ENCODE data around the gene CERT1.

CERT1 gene

DNA sequence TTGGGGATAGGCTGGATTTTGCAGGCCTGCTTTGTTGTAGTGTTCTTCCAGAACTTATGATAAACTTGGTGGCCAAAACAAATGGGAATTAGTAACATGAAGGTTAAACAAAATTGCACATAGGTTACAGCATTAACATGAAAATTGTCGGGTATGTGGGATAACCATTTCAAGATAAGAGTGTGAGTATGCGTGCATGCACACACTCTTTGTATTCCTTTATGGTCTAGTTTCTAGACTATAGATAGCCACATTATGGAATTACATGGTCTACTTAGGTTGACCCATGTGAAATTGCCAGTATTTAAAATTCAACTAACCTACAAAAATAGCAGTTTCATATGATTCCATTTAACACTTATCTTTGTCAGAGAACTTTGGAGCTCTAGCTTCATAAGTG lies 173.0 kb downstream of the CERT1 start:
- TF ChIP-seq, protein P1, sequence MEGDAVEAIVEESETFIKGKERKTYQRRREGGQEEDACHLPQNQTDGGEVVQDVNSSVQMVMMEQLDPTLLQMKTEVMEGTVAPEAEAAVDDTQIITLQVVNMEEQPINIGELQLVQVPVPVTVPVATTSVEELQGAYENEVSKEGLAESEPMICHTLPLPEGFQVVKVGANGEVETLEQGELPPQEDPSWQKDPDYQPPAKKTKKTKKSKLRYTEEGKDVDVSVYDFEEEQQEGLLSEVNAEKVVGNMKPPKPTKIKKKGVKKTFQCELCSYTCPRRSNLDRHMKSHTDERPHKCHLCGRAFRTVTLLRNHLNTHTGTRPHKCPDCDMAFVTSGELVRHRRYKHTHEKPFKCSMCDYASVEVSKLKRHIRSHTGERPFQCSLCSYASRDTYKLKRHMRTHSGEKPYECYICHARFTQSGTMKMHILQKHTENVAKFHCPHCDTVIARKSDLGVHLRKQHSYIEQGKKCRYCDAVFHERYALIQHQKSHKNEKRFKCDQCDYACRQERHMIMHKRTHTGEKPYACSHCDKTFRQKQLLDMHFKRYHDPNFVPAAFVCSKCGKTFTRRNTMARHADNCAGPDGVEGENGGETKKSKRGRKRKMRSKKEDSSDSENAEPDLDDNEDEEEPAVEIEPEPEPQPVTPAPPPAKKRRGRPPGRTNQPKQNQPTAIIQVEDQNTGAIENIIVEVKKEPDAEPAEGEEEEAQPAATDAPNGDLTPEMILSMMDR (IDR thresholded peaks at IDR 0.05): no peak

DNA sequence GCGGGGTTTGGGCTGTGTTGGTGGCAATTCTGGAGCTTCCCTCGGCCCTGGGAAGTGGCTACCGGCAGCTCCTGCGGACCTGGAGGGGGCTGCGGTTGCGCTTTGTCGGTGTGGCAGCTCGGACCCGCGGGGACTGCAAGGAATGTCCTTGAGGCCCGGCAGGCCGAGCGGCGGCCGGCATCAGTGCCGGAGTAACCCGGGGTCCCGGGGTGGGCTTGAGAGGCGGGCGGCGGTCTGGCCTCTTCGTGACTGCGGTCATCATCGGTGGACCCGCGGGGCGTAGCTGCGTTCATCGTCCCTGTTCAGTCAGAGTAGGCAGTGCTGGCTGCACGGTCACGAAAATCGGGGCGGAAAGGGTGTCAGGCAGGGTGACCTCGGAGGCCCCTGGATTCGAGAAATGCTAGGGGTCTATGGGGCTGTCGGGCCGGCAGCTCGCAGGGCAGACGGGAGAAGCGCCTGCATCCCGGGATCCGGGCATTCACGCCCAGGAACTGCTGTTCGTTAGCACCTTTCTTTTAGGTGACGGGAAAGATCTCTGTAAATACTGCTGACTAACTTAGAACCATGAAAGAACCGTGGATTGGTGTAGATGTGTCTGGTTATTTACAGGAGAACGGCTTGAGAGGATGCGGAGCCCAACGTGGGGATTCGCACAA lies 173.9 kb downstream of the CERT1 start:
- TF ChIP-seq, protein P1 (IDR thresholded peaks at IDR 0.05): no peak

DNA sequence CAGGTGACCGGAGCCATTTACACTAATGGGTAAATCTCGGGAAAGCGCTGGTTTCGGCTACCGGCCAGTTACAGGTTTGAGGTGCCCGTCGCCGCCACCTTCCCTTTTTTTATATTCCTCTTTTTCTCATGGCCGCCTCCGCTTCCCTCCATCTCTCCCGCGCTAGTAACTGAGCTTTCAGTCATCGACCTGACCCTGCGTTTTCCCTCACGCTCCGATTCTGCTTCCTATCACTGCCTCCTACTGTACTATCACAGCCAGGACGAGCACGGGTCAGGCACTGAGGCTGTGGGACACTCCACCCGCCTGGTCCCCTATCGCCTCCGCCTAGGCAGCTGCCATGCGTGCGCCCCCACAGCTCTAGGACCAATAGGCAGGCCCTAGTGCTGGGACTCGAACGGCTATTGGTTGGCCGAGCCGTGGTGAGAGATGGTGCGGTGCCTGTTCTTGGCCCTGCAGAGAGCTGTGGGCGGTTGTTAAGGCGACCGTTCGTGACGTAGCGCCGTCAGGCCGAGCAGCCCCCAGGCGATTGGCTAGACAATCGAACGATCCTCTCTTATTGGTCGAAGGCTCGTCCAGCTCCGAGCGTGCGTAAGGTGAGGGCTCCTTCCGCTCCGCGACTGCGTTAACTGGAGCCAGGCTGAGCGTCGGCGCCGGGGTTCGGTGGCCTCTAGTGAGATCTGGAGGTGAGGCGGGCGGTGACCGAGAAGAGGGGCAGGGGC lies 174.7 kb downstream of the CERT1 start, which contains the start of gene HMGCR:
TSS of gene HMGCR (plus strand) at position 606 of the 722 bp plus-strand sequence. CDS start 5,386 bp downstream, outside the sequence.
- TF ChIP-seq, protein P1 (IDR thresholded peaks at IDR 0.05): peak; percentile 20; the same call in 1 of the 2 replicates

DNA sequence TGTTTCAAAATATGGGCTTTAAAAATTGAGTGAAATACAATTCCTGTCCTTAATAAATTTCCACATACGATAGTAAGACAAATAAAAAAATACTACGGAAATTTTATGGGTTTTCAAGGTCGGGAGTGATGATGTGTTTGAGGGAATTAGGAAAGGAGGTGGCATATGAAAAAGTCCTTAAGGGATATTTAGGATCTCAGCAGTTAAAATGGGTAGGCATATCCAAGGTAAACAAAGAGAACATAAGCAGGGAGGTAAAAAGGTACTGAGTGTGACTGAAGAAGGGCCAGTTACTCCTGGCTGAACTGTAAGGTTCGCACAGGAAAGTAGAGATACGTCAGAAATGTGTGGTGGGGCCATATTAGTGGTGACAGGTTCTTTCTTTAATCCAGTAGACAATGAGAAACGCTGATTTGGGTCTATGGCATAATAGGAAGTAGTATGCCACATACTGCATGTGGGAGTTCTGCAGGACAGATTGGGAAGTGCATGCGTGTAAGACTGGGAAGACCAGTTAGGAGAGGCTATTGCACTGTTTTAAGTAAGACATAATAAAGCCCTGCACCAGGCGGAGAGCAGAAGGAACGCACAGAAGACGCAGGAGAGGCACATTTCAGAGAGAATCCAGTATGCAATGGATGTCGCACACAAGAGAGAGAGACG lies 175.3 kb downstream of the CERT1 start:
- TF ChIP-seq, protein P1 (IDR thresholded peaks at IDR 0.05): peak; percentile 31; the same call in 1 of the 2 replicates

DNA sequence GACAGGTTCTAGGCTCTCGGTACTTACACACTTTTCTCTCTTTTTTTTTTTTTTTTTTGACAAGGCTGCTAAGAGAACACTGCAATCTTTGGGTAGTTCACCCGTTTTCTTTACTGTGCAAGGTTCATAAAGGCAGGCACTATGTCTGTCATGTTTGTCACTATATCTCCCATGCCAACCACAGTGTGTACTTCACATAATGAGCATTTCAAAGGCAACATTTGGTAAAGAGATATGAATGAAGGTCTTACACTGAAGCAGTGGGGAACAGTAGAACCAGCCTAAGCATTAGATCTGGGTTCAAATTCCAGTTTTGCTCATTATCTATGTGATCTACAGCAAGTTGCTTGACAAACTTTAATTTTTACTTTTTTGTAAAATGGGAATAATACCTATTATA lies 175.9 kb downstream of the CERT1 start:
- TF ChIP-seq, protein P1 (IDR thresholded peaks at IDR 0.05): no peak

DNA sequence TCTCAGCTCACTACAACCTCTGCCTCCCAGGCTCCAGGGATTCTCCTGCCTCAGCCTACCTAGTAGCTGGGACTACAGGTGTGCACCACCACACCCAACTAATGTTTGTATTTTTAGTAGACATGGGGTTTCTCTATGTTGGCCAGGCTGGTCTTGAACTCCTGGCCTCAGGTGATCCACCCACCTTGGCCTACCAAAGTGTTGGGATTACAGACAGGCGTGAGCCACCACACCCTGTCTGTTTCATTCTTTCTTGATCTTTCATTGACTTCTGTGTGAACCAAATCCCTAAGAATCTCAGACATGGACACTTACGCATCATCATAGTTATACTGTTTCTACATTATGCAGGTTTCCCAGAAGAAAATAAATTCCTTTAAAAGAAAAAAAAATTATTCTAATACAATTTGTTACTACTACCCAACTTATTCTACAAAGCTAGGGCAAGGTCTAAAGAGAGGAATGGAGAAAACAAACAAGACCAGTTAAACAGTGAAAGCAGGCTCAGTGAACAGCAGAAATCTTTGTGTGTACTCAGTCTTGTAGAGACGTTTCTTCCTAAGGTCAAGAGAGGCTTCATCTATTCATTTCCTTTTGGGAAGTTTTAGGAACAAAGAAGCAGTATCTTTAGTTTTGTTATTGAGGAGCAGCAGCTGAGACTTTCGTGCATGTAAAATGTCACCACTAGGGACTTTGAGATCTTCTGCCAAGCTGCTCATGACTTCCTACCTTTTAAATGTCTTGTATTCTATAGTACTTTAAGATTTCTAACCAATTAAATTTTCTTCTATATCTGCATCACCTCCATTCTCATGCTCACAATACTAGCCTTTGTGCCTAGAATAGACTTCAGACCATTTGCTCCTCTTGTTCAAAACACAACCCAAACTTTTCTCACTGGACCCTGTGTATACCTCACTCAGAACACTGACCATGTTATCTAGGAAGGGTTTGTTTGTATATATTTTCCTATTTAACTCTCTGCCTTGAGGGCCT lies 180.0 kb downstream of the CERT1 start:
- TF ChIP-seq, protein P1 (IDR thresholded peaks at IDR 0.05): no peak

DNA sequence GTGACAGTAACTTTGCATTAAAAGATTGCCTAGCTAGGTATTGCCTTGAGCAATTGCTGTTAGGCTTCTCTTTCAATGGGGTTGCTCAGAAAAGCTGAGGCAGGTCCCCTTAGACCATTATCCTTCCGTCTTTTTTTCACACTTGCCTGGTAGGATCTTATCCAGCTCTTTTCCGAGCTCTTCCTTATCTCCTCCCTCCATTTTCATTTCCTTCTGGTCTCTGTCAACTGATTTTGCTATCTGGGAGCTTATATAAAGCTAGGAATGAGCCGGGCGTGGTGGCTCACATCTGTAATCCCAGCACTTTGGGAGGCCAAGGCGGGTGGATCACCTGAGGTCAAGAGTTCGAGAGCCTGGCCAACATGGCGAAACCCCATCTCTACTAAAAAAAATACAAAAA lies 181.0 kb downstream of the CERT1 start:
- TF ChIP-seq, protein P1 (IDR thresholded peaks at IDR 0.05): no peak

All from LNCAP (cell line).